Esophagus muscularis mucosa (tissue), 3 donors: ENCODE results near the gene ANKRD11.

Source experiments
- CTCF ChIP-seq, 3 experiments: fragments of 200-600 bp in 2 of 3; fragments of 450-650 bp in 1 of 3; sonication (generic) in 2 of 3; IDR thresholded peaks; one replicate each; pipeline ENCODE4 v1.5.1; 2017 to 2019; ENCODE audit warnings: antibody characterized with exemption in 3 of 3, mild to moderate bottlenecking in 2 of 3, moderate library complexity in 1 of 3
- POLR2A ChIP-seq: fragments of 450-650 bp; IDR thresholded peaks from one replicate; pipeline ENCODE4 v1.6.1; 2017; ENCODE audit warnings: antibody characterized with exemption, moderate library complexity, mild to moderate bottlenecking, low read depth

GRCh38 chr16:89319886-89320781 is 170.2 kb downstream of the ANKRD11 start:
- TF ChIP-seq CTCF (IDR thresholded peaks at IDR 0.05) (no peak), POLR2A (no peak)
